Peyer's patch (tissue), 4 donors: ENCODE measurements around the gene IMMP2L.

Source experiments
- CTCF ChIP-seq, 6 experiments: fragments of 450-650 bp in 4 of 6; fragments of 200-600 bp in 2 of 6; sonication (generic) in 1 of 6; IDR thresholded peaks; one replicate each; pipeline ENCODE4 v1.5.1; 2017 to 2019; ENCODE audit warnings: antibody characterized with exemption in 6 of 6, mild to moderate bottlenecking in 3 of 6, moderate library complexity in 1 of 6
- POLR2A ChIP-seq, 2 donors: fragments of 450-650 bp; IDR thresholded peaks; one replicate each; pipeline ENCODE4 v1.5.1; 2017; ENCODE audit warnings: antibody characterized with exemption in 2 of 2, mild to moderate bottlenecking in 2 of 2, moderate library complexity in 2 of 2

GRCh38 chr7:110719741-110720140 lies 842.6 kb downstream of the IMMP2L start:
- TF ChIP-seq POLR2A (IDR thresholded peaks at IDR 0.05) = no peak
- TF ChIP-seq CTCF (IDR thresholded peaks at IDR 0.05) = no peak
